GM12878 (cell line): Measurements from ENCODE around the gene SCGN. TPM values are rescaled to one million over a fixed set of nuclear protein-coding genes. Genes with fewer than 3 reads are reported as not detected.

ENCODE experiments used
- ATAC-seq: fragments of 200-7000 bp; cut with Tn5 transposase; 3 replicates; pipeline ENCODE4 v1.9.1; 2020; ENCODE audit warnings: mild to moderate bottlenecking, moderate library complexity
- BruUV-seq: library from RNA; stranded (reverse); fragments of 400-500 nt; replicated peaks from 2 replicates; lab custom pipeline; 2021; lab: Mats Ljungman, UMichigan
- CTCF ChIA-PET: fragments of 300-600 bp; sonication (Branson Sonifier 250); formaldehyde crosslinking; extraction: SDS; loops from one replicate; lab custom pipeline; 2021; ENCODE audit warnings: inconsistent platforms; lab: Yijun Ruan, JAX
- POLR2A ChIA-PET: fragments of 350-600 bp; formaldehyde crosslinking; extraction: SDS; loops from one replicate; lab custom pipeline; 2021; ENCODE audit warnings: inconsistent platforms; lab: Charles Lee
- RAD21 ChIA-PET: fragments of 300-600 bp; sonication (Branson Sonifier 250); formaldehyde crosslinking; loops from one replicate; lab custom pipeline; 2023; ENCODE audit warnings: antibody characterized with exemption; ENCODE audit not compliant: unreplicated experiment; lab: Charles Lee
- SMC1A ChIA-PET: fragments of 300-600 bp; sonication (Branson Sonifier 250); formaldehyde crosslinking; loops from one replicate; lab custom pipeline; 2023; ENCODE audit not compliant: unreplicated experiment, uncharacterized antibody; lab: Charles Lee
- DNase-seq: peaks from one replicate; pipeline ENCODE4 v3.0.0-alpha.2; 2011; ENCODE audit warnings: low read depth, low spot score
- FAIRE-seq: peaks from 3 replicates; lab custom pipeline; 2011; peaks lifted over from hg19 to GRCh38; lab: Jason Lieb, UNC
- H2AFZ ChIP-seq: 2 replicates; pipeline ENCODE4 v1.6.0; 2011; ENCODE audit warnings: low read depth, low read length, control low read depth; ENCODE audit not compliant: control insufficient read depth
- H3K27ac ChIP-seq: 2 replicates; pipeline ENCODE4 v1.5.1; 2011; ENCODE audit warnings: control low read depth; ENCODE audit not compliant: control insufficient read depth, insufficient read depth
- H3K27me3 ChIP-seq, 2 experiments: replicated peaks in 1 of 2; 2 replicates each; pipeline versions ENCODE4 v1.6.0 to v1.6.1; 2011; ENCODE audit warnings: low read length in 1 of 2; ENCODE audit not compliant: control insufficient read depth in 2 of 2, insufficient read depth in 2 of 2
- H3K36me3 ChIP-seq, 2 experiments: 2 replicates each; pipeline ENCODE4 v1.5.1; 2011; ENCODE audit warnings: low read length in 1 of 2; ENCODE audit not compliant: control insufficient read depth in 2 of 2, insufficient read depth in 2 of 2
- H3K4me1 ChIP-seq: 2 replicates; pipeline ENCODE4 v1.6.1; 2011; ENCODE audit warnings: mild to moderate bottlenecking, low read length, moderate library complexity, mixed read lengths; ENCODE audit not compliant: control insufficient read depth, insufficient read depth
- H3K4me2 ChIP-seq: 2 replicates; pipeline ENCODE4 v1.6.0; 2011; ENCODE audit warnings: control low read depth; ENCODE audit not compliant: control insufficient read depth, insufficient read depth
- H3K4me3 ChIP-seq: fragments of 200-600 bp; sonication (generic); 2 replicates; pipeline ENCODE4 v1.5.1; 2016
- H3K79me2 ChIP-seq: 2 replicates; pipeline ENCODE4 v1.6.0; 2011; ENCODE audit warnings: low read length; ENCODE audit not compliant: control insufficient read depth, insufficient read depth
- H3K9ac ChIP-seq: 2 replicates; pipeline ENCODE4 v1.8.0; 2011; ENCODE audit warnings: low read length, control low read depth, mixed read lengths; ENCODE audit not compliant: control insufficient read depth, insufficient read depth
- H3K9me3 ChIP-seq: replicated peaks from 3 replicates; pipeline ENCODE4 v1.5.1; 2011; ENCODE audit warnings: mild to moderate bottlenecking, low read length; ENCODE audit not compliant: control insufficient read depth, insufficient read depth
- H4K20me1 ChIP-seq: 2 replicates; pipeline ENCODE4 v1.6.0; 2011; ENCODE audit not compliant: control insufficient read depth, insufficient read depth
- ATF7 ChIP-seq: fragments of 450-650 bp; IDR thresholded peaks from 2 replicates; pipeline ENCODE4 v1.6.1; 2016; ENCODE audit warnings: low read depth, mild to moderate bottlenecking
- CBFB ChIP-seq: IDR thresholded peaks from 2 replicates; pipeline ENCODE4 v1.6.1; 2016; ENCODE audit warnings: antibody characterized with exemption, low read depth
- CHD1 ChIP-seq: IDR thresholded peaks from 2 replicates; pipeline ENCODE4 v1.6.1; 2012; ENCODE audit warnings: low read depth, low read length, improper control_type of control experiment
- IRF4 ChIP-seq: IDR thresholded peaks from 2 replicates; pipeline ENCODE4 v1.6.1; 2011; ENCODE audit warnings: low read depth, low read length
- KAT2A ChIP-seq: conservative IDR thresholded peaks from 2 replicates; pipeline ENCODE4 v1.6.1; 2011; ENCODE audit warnings: low read depth, low read length; ENCODE audit not compliant: control insufficient read depth
- KDM1A ChIP-seq: fragments of 200-600 bp; sonication (generic); IDR thresholded peaks from 2 replicates; pipeline ENCODE4 v1.6.1; 2016; ENCODE audit warnings: borderline replicate concordance
- MEF2B ChIP-seq: fragments of 450-650 bp; IDR thresholded peaks from 2 replicates; pipeline ENCODE4 v1.6.1; 2018; ENCODE audit warnings: mild to moderate bottlenecking, moderate library complexity; ENCODE audit not compliant: partially characterized antibody, poor library complexity, severe bottlenecking
- MTA2 ChIP-seq: fragments of 450-650 bp; IDR thresholded peaks from 2 replicates; pipeline ENCODE4 v1.6.1; 2016; ENCODE audit warnings: low read depth, mild to moderate bottlenecking, moderate library complexity
- MYB ChIP-seq: fragments of 150-350 bp; IDR thresholded peaks from 2 replicates; pipeline ENCODE4 v1.6.1; 2014; ENCODE audit warnings: mild to moderate bottlenecking, low read depth, low read length, borderline replicate concordance
- MYC ChIP-seq: IDR thresholded peaks from 2 replicates; pipeline ENCODE4 v1.6.1; 2011; ENCODE audit warnings: mild to moderate bottlenecking, low read length, moderate library complexity, inconsistent platforms; ENCODE audit not compliant: insufficient read depth, insufficient replicate concordance, insufficient read length, severe bottlenecking
- NR2C1 ChIP-seq: fragments of 450-650 bp; IDR thresholded peaks from 2 replicates; pipeline ENCODE4 v1.6.1; 2017; ENCODE audit warnings: antibody characterized with exemption, mild to moderate bottlenecking, moderate library complexity
- NRF1 ChIP-seq: conservative IDR thresholded peaks from 2 replicates; pipeline ENCODE4 v1.6.1; 2011; ENCODE audit warnings: mild to moderate bottlenecking, low read depth, low read length, improper control_type of control experiment
- PAX5 ChIP-seq: IDR thresholded peaks from 2 replicates; pipeline ENCODE4 v1.6.1; 2011; ENCODE audit warnings: low read depth, low read length, borderline replicate concordance
- POLR2AphosphoS2 ChIP-seq: IDR thresholded peaks from 2 replicates; pipeline ENCODE4 v1.6.1; 2011; ENCODE audit warnings: low read depth, mild to moderate bottlenecking, low read length, improper control_type of control experiment, moderate library complexity
- POLR2AphosphoS5 ChIP-seq: IDR thresholded peaks from 2 replicates; pipeline ENCODE4 v1.6.1; 2011; ENCODE audit warnings: mild to moderate bottlenecking, low read length, inconsistent platforms
- RBBP5 ChIP-seq: fragments of 200-600 bp; sonication (generic); conservative IDR thresholded peaks from 2 replicates; pipeline ENCODE4 v1.6.1; 2016
- SMAD1 ChIP-seq: fragments of 450-650 bp; IDR thresholded peaks from 2 replicates; pipeline ENCODE4 v1.6.1; 2018; ENCODE audit warnings: mild to moderate bottlenecking, low read depth; ENCODE audit not compliant: partially characterized antibody
- SP1 ChIP-seq: IDR thresholded peaks from one replicate; pipeline ENCODE4 v1.6.1; 2011; ENCODE audit warnings: low read depth, low read length
- SPI1 ChIP-seq: IDR thresholded peaks from 2 replicates; pipeline ENCODE4 v1.6.1; 2011; ENCODE audit warnings: low read depth, mild to moderate bottlenecking, low read length, moderate library complexity, borderline replicate concordance; ENCODE audit not compliant: insufficient read depth
- STAT1 ChIP-seq: fragments of 450-650 bp; conservative IDR thresholded peaks from 2 replicates; pipeline ENCODE4 v1.6.1; 2014; ENCODE audit warnings: antibody characterized with exemption, mild to moderate bottlenecking
- TCF7 ChIP-seq: IDR thresholded peaks from 2 replicates; pipeline ENCODE4 v1.6.1; 2014; ENCODE audit warnings: antibody characterized with exemption, borderline replicate concordance
- ZNF24 ChIP-seq: fragments of 450-650 bp; IDR thresholded peaks from 2 replicates; pipeline ENCODE4 v1.6.1; 2017; ENCODE audit warnings: antibody characterized with exemption, mild to moderate bottlenecking
- ZNF622 ChIP-seq: fragments of 450-650 bp; IDR thresholded peaks from 2 replicates; pipeline ENCODE4 v1.6.1; 2017; ENCODE audit warnings: mild to moderate bottlenecking, inconsistent platforms
- WGBS: methylation state at CpG from one replicate; pipeline ENCODE4 v1.1.6; 2016; ENCODE audit warnings: low lambda C conversion rate; ENCODE audit not compliant: insufficient replicate concordance, insufficient coverage; ENCODE audit errors: missing lambda C conversion rate; 5-methylcytosine and 5-hydroxymethylcytosine counted together
- in situ Hi-C: fragments of 300-500 bp; cut with MboI; formaldehyde crosslinking; loops from 9 replicates; pipeline ENCODE4 v1.14.3; 2018; ENCODE audit warnings: mixed read lengths
- intact Hi-C: fragments of 100-400 bp; cut with micrococcal nuclease; formaldehyde crosslinking; loops from one replicate; pipeline ENCODE4 v1.14.2; 2022; ENCODE audit not compliant: unreplicated experiment
- polyA plus RNA-seq, 11 experiments: library from polyadenylated mRNA; depleted of rRNA in 4 of 11; unstranded in 6 of 11; stranded (reverse) in 5 of 11; fragments of >200 nt; fragmentation: Nextera tagmentation in 4 of 11; fragmentation: Illumina TruSeq in 1 of 11; extraction: Ambion mirVana in 4 of 11; extraction: Trizol in 1 of 11; gene quantifications; 1 replicate in 1 of 11; 2 replicates in 10 of 11; pipeline versions ENCODE4 v1.2.1 to v1.2.3, GENCODE V29; 2011 to 2016; ENCODE audit warnings: inconsistent platforms in 2 of 11, missing spikeins in 2 of 11, low read depth in 1 of 11
- total RNA-seq, 4 experiments: library from RNA; depleted of rRNA in 3 of 4; stranded (reverse); fragments of >200 nt in 3 of 4; fragmentation: Illumina TruSeq in 1 of 4; extraction: Trizol in 1 of 4; gene quantifications; 2 replicates each; pipeline versions ENCODE4 v1.2.1 to v1.2.3, GENCODE V29; 2013 to 2021
- TF ChIP-seq, protein P1 (sequence below): IDR thresholded peaks from 2 replicates; pipeline ENCODE4 v1.6.1; 2012; ENCODE audit warnings: low read length, inconsistent platforms
- TF ChIP-seq, protein P2 (sequence below): IDR thresholded peaks from 2 replicates; pipeline ENCODE4 v1.6.1; 2011; ENCODE audit warnings: low read depth, mild to moderate bottlenecking, low read length, moderate library complexity, borderline replicate concordance; ENCODE audit errors: extremely low read depth

The SCGN gene
- total and polyA plus RNA-seq, 10 of the 15 experiments (the other 5 are each of a cell fraction or from before 2014, with no cell fraction given) = not detected

DNA sequence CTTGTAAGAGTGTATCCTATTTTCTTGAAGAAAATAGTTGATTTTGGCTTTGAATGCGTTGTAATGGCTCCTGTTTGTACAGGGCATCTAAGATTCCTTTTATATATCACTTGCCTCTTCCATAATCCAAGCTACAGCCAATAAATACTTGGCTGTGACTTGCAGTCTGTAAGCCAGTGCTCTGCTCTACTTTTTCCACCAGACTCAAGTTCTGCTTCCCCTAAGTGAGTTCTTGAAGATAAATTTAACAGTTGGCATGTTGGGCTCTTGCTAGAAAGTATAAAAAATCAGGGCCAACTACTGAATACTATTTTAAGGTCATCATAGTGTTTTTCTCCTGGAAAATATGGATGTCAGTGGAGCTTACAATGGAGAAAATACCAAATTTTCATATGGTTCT, 36.5 kb upstream of the SCGN start:
- CTCF ChIA-PET = interaction anchor here (1.0 to 2.0 kb wide), 2 partner anchors 16 to 103 kb away, joined by 4 to 5 read pairs; no protein-coding TSS in a partner anchor
- no peak for DNase-seq
- 25% methylated on average over 1 of the region's 1 CpG for WGBS

GRCh38 chr6:25617997-25618396, 34.0 kb upstream of the SCGN start:
- Histone ChIP-seq H4K20me1 (no peaks in the 10 kb centered on the region), H3K27me3 (no peaks in the 10 kb centered on the region), H3K4me2 (no peak overlapping the region), H3K9ac (no peak overlapping the region), H3K36me3 (no peaks in the 10 kb centered on the region), H3K79me2 (no peaks in the 10 kb centered on the region), H2AFZ (no peak overlapping the region), H3K4me1 (no peaks in the 10 kb centered on the region), H3K27ac (no peak overlapping the region), H3K9me3 (no peaks in the 10 kb centered on the region), H3K4me3 (no peak overlapping the region)
- POLR2A ChIA-PET = interaction anchor here (0.6 kb wide), 1 partner anchor 690 kb away, joined by 3 read pairs; no protein-coding TSS in a partner anchor
- RAD21 ChIA-PET = interaction anchor here (0.7 to 1.4 kb wide), 3 partner anchors 10 to 483 kb away, joined by 3 to 4 read pairs (median 3); no protein-coding TSS in a partner anchor
- intact Hi-C loops (no loop called here), in situ Hi-C loops (no loop called here)
- FAIRE-seq (peak; percentile 18), DNase-seq (no peak), ATAC-seq (peak; percentile 84)
- SMC1A ChIA-PET = interaction anchor here (0.6 to 1.4 kb wide), 7 partner anchors 8 to 395 kb away, joined by 3 to 5 read pairs (median 3); no protein-coding TSS in a partner anchor
- CTCF ChIA-PET = interaction anchor here (0.6 to 2.2 kb wide), 9 partner anchors 13 to 375 kb away, joined by 3 to 12 read pairs (median 3); partner anchors contain the start of gene CARMIL1
- no TSS peak for BruUV-seq
- 20% methylated on average over 2 of the region's 2 CpGs for WGBS
- no peak for TF ChIP-seq ZNF622
- TF ChIP-seq IRF4 = no peak
- TF ChIP-seq TCF7 = no peak
- TF ChIP-seq ATF7 = peak; percentile 12; the same call in 1 of the 2 replicates
- no peak for TF ChIP-seq STAT1
- TF ChIP-seq KAT2A = no peak
- TF ChIP-seq MYB = no peak
- peak; percentile 84; the same call in 1 of the 2 replicates for TF ChIP-seq SPI1
- no peak for TF ChIP-seq NRF1
- TF ChIP-seq, protein P1, sequence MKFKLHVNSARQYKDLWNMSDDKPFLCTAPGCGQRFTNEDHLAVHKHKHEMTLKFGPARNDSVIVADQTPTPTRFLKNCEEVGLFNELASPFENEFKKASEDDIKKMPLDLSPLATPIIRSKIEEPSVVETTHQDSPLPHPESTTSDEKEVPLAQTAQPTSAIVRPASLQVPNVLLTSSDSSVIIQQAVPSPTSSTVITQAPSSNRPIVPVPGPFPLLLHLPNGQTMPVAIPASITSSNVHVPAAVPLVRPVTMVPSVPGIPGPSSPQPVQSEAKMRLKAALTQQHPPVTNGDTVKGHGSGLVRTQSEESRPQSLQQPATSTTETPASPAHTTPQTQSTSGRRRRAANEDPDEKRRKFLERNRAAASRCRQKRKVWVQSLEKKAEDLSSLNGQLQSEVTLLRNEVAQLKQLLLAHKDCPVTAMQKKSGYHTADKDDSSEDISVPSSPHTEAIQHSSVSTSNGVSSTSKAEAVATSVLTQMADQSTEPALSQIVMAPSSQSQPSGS = no peak
- TF ChIP-seq MEF2B = no peak

More for the DNA sequence above, 36.5 kb upstream of the SCGN start:
- Histone ChIP-seq H3K79me2 (no peaks in the 10 kb centered on the region), H3K4me3 (no peak overlapping the region), H3K4me1 (no peaks in the 10 kb centered on the region), H3K9ac (no peak overlapping the region), H3K27me3 (no peaks in the 10 kb centered on the region), H3K9me3 (no peaks in the 10 kb centered on the region), H3K36me3 (no peaks in the 10 kb centered on the region), H2AFZ (no peak overlapping the region), H4K20me1 (no peaks in the 10 kb centered on the region), H3K27ac (no peak overlapping the region), H3K4me2 (no peak overlapping the region)
- ATAC-seq = no peak
- in situ Hi-C loops = no loop called here
- no peak for FAIRE-seq
- ChIA-PET RAD21 (no interaction called here), SMC1A (interaction anchor here (0.9 kb wide), 1 partner anchor 338 kb away, joined by 3 read pairs; no protein-coding TSS in a partner anchor), POLR2A (no interaction called here)
- no TSS peak for BruUV-seq
- intact Hi-C loops = no loop called here
- TF ChIP-seq CBFB (no peak), SP1 (no peak), PAX5 (no peak), KDM1A (no peak), ZNF24 (no peak), CHD1 (no peak), POLR2AphosphoS5 (no peak), MYC (no peak), KAT2A (no peak), NR2C1 (no peak), SMAD1 (no peak), MTA2 (no peak), POLR2AphosphoS2 (no peak), RBBP5 (no peak)
- TF ChIP-seq, protein P2, sequence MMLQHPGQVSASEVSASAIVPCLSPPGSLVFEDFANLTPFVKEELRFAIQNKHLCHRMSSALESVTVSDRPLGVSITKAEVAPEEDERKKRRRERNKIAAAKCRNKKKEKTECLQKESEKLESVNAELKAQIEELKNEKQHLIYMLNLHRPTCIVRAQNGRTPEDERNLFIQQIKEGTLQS = no peak
